ENCODE results near the gene RASSF5.
"Not testable (repeated sequence)": the region's sequence is repeated elsewhere in the genome, so short reads cannot be mapped to it uniquely, and the experiment has no call there.

RASSF5 gene

GRCh38 chr1:206587904-206588303, 80.6 kb downstream of the RASSF5 start:
- DNase-seq (ENCODE audit: low spot score), result no peak

DNA sequence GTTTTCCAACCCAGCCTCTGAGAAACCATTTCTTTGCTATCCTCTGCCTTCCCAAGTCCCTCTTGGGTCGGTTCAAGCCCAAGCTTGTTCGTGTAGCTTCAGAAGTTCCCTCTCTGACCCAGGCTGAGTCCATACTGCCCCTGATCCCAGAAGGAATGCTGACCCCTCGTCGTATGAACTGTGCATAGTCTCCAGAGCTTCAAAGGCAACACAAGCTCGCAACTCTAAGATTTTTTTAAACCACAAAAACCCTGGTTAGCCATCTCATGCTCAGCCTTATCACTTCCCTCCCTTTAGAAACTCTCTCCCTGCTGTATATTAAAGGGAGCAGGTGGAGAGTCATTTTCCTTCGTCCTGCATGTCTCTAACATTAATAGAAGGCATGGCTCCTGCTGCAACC, 81.2 kb downstream of the RASSF5 start:
- no peak for DNase-seq (ENCODE audit: low spot score)

GRCh38 chr1:206589206-206589605, 81.9 kb downstream of the RASSF5 start:
- peak; percentile 88 for DNase-seq (ENCODE audit: low spot score)

- peak; percentile 55 for DNase-seq (ENCODE audit: low spot score)
Observed at GRCh38 chr1:206590025-206590758, 82.9 kb downstream of the RASSF5 start.

- DNase-seq (ENCODE audit: low spot score), result no peak
Observed at GRCh38 chr1:206591226-206591625, 83.9 kb downstream of the RASSF5 start.

DNA sequence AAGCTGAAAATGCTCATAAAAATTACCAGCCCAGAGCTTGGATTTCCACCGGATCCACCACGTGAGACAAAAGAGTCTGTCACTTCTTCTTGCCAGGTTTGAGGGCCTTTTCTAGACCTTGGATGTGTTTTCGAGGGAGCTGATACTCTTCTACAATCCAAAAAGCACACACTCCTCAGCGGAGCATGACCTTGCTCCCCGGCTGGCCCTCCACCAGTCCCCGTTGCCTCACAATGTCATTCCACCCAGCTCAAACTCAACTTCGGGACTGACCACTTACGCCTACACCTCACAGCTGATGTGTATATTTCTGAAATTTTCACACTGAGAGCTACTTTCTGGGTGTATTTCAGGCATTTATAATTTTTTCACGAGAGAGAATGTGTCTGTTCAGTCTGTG, 84.4 kb downstream of the RASSF5 start:
- DNase-seq (ENCODE audit: low spot score), result no peak

DNA sequence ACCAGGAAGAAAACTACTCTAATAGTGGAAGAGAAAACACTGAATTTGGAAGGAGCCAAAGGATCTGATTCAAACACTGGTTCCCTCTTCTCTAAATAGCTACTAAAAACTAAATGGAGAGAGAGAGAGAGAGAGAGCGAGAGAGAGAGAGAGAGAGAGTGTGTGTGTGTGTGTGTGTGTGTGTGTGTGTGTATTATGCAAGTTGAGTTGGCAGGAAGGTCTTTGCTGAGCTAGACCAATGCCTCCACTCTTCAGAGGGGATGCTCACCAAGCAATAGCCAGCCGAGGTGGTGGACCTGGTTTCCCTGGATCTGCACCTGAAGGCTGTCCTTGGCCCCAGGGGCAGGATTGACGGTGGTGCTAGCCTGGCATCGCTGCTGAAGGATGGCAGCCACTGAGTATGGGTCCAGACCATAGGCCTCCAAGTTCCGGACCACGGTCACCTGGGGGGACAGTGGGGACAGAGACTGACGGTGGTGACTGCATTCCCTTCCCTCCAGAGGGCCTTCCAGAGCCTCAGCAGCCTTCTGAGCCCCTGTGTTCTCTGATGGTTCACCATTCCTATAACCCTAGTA, 86.1 kb downstream of the RASSF5 start:
- no peak for DNase-seq (ENCODE audit: low spot score)

DNA sequence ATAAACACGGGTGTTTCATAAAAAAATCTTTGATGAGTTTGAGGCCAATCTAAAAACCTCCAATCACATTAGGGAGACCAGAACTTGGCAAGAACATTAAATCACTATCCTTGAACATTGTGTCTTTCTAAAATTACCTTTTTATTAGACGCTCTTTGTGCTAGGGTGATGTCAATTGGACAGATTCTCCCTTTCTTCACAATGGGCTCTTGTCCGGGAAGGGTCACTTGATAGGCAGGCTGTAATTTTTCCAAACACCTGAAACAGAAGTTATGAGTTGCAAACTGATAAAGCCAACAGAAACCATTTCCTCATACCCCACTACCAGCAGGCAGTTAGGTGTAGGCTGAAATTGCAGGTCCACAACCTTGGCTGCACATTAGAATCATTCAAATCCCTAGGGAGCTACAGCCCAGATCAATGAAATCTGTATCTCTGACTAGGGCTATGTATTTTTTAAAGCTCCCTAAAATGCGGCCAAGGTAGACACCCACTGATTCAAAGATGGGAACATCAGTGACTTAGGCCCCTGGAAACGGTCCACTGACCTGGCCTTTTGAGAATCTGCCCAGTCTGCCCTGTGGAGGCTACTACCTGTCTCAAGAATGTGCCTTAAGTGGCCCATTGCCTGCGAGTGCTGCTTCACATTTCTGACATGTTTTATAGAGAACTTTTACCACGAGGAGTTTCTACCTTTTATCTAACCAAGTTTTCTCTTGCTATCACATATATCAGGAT, 88.4 kb downstream of the RASSF5 start:
- DNase-seq (ENCODE audit: low spot score), result no peak

GRCh38 chr1:206596319-206596666, 89.0 kb downstream of the RASSF5 start:
- DNase-seq (ENCODE audit: low spot score), result no peak

- no peak for DNase-seq (ENCODE audit: low spot score)
Observed at GRCh38 chr1:206600527-206600926, 93.2 kb downstream of the RASSF5 start.

DNA sequence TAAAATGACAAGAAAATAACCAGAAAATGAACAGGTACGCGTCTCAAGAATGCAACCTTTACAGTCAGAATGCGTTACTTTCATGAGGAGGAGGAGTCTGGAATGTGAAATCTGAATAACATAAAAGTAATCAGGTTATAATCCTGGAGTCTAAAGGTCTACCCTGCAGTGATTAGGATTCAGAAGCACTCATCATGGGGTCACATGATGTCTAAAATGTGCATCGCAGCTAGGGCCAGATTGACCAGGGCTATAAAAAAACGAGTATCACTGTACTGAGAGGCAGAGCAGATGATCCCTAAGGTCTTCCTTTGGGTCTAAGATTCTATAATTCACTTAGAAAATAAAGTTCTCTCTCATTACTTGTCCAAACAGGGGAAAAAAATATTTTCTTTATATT, 97.5 kb downstream of the RASSF5 start:
- no peak for DNase-seq (ENCODE audit: low spot score)

DNA sequence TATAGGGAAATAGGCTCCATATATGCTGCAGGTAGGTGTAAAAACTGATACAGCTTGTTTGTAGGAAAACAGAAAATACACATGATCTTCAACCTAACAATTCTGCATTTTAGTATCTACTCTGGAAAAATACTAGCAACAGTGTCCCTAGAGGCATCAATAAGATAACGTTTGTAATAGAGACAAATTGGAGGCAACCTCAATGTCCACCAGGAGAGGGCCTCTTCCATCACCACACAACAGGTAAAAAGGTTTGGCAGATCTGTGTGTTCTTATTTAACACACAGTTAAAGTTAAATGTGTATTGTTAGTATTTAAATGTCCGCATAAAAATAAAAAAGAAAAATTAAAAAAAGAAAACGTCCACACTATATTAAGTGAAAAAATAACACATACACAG, 99.5 kb downstream of the RASSF5 start:
- peak; percentile 34 for DNase-seq (ENCODE audit: low spot score)

- DNase-seq (ENCODE audit: low spot score), result peak; percentile 49
Observed at GRCh38 chr1:206608108-206608698, 100.9 kb downstream of the RASSF5 start.

GRCh38 chr1:206609229-206609991, 102.1 kb downstream of the RASSF5 start:
- DNase-seq (ENCODE audit: low spot score), result no peak

DNA sequence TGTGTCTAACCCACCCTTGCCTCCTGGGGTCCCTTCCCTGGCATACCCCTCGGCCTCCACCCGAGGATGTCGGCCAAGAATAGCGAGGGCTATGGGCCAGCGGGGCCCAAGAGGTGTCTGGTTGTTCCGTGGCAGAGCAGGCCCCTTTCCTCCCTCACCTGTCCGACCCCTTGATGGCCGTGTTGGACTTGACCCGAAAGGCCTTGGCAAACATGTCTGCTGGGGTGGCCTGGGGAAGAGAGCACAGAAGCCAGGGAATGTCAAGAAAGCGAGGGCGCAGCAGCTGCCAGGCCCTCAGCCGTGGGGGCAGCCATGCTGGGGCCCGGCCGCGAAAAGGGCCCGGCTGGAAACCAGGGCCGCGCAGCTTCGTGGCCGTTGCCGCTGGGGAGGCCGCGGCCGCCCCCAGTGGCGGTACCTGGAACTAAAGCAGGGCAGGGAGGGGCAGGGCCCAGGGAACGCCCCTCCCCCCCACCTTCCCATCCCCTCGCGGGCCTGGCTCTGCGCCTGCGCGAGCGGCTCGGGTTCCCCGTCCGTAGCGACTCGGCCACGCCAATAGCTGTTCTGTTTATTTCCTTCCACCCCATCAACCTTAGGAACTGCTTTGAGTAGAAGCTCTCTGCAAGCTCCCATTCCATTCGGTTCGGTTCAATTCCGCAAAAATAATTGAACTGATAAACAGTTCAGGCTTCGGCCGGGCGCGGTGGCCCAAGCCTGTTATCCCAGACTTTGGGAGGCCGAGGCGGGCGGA, 105.0 kb downstream of the RASSF5 start, which contains the start of gene EIF2D:
EIF2D (minus strand) TSS at position 337 of the 748 bp plus-strand sequence; CDS start at position 214, 123 bp downstream.
- DNase-seq (ENCODE audit: low spot score), result peak; percentile 100

DNA sequence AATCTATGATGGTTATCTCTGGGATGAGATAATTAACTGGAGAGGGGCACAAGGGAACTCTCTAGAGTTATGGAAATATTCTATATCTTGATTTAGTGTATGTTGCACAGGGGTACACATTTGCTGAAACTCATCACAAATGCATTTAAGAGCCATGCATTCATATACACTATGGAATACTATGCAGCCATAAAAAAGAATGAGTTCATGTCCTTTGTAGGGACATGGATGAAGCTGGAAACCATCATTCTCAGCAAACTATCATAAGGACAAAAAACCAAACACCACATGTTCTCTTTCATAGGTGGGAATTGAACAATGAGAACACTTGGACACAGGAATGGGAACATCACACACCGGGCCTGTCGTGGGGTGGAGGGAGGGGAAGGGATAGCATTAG, 119.1 kb downstream of the RASSF5 start:
- DNase-seq (ENCODE audit: low spot score), result not testable (repeated sequence)

DNA sequence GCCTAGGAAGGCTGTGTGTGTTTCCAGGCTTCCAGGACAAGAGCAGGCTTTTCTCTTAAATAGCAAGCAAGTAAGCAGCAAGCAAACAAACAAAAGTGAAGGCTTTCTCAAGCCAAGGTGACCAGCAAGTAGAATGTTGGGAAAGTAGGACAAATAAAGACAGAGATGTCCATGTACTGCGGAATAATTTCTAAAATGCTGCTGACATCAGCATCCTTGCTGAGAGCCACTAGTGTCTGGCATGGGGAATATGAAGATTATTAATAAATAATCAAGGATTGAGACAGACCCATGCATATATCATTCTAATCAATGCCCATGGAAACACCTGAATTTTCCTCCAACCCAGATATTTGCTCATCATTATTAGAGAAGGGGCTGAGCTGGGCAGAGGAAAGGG, 121.6 kb downstream of the RASSF5 start:
- no peak for DNase-seq (ENCODE audit: low spot score)

DNA sequence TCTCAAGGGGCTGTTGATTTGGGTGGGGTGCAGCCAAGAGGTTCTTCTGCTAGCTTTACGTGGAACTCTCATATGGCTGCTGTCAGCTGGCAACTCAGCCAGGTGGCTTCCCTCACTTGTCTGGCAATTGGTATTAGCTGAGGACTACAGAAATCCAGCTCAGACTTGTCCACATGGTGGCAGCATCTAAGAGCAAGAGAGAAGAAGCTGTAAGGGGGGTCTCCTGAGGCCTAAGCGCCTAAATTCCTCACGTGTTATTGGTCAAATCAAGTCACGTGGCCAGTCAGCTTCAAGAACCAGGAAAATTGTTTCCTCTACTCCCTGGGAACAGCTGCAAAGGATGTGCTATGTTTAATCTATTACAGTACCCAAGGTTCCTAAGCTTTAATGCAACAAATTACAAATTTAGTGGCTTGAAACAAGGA, 123.8 kb downstream of the RASSF5 start:
- DNase-seq (ENCODE audit: low spot score), result peak; percentile 82

DNA sequence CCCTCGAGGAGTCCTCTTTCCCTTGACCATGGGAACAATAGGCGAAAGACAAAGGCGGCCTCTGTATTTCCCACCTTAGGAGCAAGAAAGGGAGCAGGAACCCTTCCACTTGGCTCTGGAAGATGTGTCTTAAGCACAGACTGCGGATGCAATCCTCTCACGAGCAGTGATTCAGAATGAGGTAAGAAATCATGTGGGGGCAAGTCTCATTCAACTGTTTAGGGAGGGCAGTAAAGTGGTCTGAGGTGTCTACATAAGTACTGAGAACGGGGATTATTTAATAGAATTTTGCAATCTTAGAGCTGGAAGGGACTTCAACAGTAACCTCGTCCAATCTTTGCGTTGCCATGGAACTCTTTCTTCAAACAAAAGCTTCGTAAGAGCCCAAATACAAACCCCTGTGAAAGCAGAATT, 126.4 kb downstream of the RASSF5 start:
- DNase-seq (ENCODE audit: low spot score), result peak; percentile 76

DNA sequence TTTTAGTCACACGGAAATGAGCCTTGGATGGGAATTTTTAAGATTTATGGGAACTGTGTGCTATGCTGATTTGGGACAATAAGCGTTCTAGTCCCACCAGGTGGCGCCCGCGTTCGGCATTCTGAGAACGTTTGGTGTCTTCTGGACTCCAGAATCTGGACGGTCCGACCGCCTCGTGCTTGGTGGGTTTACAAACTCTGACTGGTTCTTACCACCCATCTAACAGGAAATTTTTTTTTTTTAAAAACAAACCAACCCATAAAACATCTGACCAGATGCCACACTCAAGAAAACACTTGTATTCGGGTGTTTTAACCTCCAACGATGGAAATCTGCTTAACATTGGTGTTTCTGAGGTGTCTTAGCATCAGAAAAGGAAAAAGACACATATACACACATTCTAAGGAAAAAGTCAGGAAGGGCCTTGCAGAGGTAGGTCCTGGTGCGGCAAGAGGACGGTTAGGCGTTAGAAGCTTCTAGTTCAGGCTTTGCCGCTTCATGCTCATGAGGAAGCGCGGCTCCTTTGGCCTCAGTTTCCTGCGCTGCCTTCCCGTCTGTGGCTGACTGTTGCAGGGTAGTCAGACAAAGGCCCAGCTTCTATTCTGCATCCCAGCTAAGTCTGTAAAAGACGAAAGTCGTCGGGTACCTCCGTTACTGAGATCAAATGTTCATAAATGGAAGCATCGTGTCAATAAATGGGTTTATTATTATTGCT, 127.2 kb downstream of the RASSF5 start:
- peak; percentile 70 for DNase-seq (ENCODE audit: low spot score)

Data from AG08396 (cell line).